Hypothalamus (tissue), 51 donors: Measurements from ENCODE around the gene JUP.

Source experiments
- DNase-seq, 51 donors: peaks; one replicate each; lab custom pipeline; 2025; lab: John Stamatoyannopoulos, UW

The JUP gene

GRCh38 chr17:41810659-41811548, 24.4 kb upstream of the JUP start:
- DNase-seq = peak in 3 of 51 donors; percentile 32 to 42 (median 38)

- no peak for DNase-seq
Measured at GRCh38 chr17:41806685-41807445, 20.4 kb upstream of the JUP start.

- no peak for DNase-seq
Measured at GRCh38 chr17:41803049-41804020, 16.8 kb upstream of the JUP start.

GRCh38 chr17:41801374-41802271, 15.1 kb upstream of the JUP start:
- DNase-seq = peak in 48 of 51 donors; percentile 6 to 86 (median 57)

GRCh38 chr17:41800601-41801373, 14.3 kb upstream of the JUP start:
- DNase-seq = no peak

- DNase-seq = no peak
Measured at GRCh38 chr17:41799366-41799765, 12.9 kb upstream of the JUP start.

GRCh38 chr17:41797377-41797776, 10.9 kb upstream of the JUP start:
- no peak for DNase-seq

GRCh38 chr17:41796121-41796895, 9.8 kb upstream of the JUP start:
- no peak for DNase-seq

- DNase-seq = no peak
Measured at GRCh38 chr17:41794540-41794975, 8.0 kb upstream of the JUP start.

GRCh38 chr17:41793784-41794539, 7.5 kb upstream of the JUP start:
- DNase-seq = no peak

GRCh38 chr17:41792845-41793783, 6.6 kb upstream of the JUP start:
- DNase-seq = no peak

- no peak for DNase-seq
Measured at GRCh38 chr17:41787021-41787418, 509 bp upstream of the JUP start.

GRCh38 chr17:41785859-41786226, 668 bp downstream of the JUP start:
- peak in 2 of 51 donors; percentile 7 to 17 for DNase-seq

GRCh38 chr17:41785091-41785858, 1.2 kb downstream of the JUP start:
- no peak for DNase-seq

GRCh38 chr17:41784207-41784744, 2.2 kb downstream of the JUP start:
- DNase-seq = no peak
